ENCODE results near the gene STXBP3.
A peak's percentile ranks its signal among the peaks of the same experiment; 100 is the strongest.

STXBP3 gene

DNA sequence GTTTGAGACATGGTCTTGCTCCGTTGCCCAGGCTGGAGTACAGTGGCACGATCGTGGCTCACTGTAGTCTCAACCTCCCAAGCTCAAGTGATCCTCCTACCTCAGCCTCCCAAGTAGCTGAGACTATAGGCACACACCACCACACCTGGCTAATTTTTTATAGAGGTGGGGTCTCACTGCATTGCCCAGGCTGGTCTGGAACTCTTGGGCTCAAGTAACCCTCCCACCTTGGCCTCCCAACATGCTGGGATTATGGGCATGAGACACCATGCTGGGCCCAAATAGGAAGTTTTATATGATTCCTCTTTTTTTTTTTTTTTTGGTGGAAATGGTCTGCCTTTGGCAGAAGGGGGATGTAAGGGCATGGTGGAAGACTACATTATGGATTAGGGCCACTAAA is 39.8 kb upstream of the STXBP3 start:
- no peak for TF ChIP-seq CTCF (IDR thresholded peaks at IDR 0.05; ENCODE audit: low read depth, low read length)
- DNase-seq (ENCODE audit: low read depth in 2 of 2): no peak
- H3K4me3 ChIP-seq (replicated peaks in 1 of 2; ENCODE audit: low read depth in 2 of 2, low read length in 2 of 2): no peak overlapping the region

DNA sequence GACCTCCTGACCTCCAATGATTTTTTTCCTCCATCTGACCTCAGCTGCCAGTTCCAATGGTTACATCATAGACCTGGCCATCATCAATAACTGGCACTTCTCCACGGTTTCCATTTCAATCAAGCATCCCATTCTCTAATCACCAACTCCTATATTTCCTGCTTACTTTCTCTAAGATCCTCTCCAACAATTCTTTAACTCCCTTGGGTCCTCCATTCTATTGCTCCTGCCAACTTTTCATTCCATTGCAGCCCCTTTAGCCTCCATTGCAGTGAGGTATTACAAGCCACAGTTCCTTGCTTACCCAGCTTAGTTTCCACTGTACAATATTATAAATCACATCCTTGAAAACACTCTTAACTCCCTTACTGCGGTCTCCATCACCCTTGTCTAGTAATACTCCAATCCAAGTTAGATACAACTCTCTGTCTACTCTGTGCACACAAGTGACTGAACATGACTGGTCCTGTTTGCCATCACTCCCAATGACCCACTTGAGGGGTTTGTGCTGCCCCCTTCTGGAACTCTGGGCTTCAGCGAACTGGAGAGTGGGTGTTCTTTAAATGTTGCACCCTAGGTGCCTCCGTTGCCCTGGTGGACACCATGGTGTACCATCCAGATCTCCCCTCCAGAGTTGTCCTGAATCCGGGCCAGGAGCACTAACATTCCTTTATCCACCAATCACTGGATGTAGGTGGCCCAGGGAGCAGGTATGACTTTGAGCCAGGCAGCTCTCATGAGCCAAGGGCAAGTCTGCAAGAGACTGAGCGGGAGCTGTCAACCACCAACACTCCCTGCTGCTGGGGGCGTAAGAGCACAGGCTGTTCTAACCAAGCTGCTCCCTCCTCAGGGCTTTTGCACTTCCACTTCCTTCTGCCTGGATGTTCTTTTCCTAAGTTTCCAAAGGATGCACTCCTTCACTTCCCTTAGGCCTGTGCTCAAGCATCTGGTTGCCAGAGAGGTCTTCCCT is 37.5 kb upstream of the STXBP3 start:
- no peak overlapping the region for H3K4me3 ChIP-seq (replicated peaks in 1 of 2; ENCODE audit: low read depth in 2 of 2, low read length in 2 of 2)
- peak; percentile 1 for TF ChIP-seq CTCF (IDR thresholded peaks at IDR 0.05; ENCODE audit: low read depth, low read length)
- DNase-seq (ENCODE audit: low read depth in 2 of 2): peak; percentile 38 to 67

DNA sequence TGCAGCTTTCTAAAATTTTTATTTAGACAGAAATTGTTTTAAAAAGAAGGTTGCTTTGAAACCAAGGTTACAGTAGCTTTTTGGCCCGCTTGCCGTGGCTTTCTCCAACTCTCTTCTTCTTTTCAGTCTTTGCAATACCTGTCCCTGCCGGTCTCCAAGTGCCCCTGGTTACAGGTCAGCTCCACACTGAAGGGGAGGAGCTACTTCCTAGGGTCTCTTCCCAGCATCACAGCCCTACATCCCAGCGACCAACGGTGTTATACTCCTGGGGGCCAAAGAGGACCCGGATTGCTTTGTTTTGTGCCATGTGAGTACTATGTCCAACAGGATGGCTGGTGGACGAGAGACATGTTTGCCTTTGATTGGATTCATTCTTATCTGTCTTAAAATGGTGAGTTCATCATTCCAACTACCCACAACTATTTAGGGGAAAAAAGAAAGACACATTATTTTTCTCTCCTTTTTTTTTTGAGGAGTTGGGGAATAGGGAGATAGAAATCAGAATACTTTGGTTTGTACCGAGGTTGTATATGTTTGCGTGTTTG is 33.8 kb upstream of the STXBP3 start, which contains the start of gene FNDC7:
Gene FNDC7, plus strand, starts transcription at position 303 of the 545 bp plus-strand sequence. Its CDS starts 26 bp downstream, at position 329.
- no peak within 1 kb of the TSS for H3K4me3 ChIP-seq (replicated peaks in 1 of 2; ENCODE audit: low read depth in 2 of 2, low read length in 2 of 2)
- no peak for DNase-seq (ENCODE audit: low read depth in 2 of 2)
- TF ChIP-seq CTCF (IDR thresholded peaks at IDR 0.05; ENCODE audit: low read depth, low read length): no peak

- H3K4me3 ChIP-seq (replicated peaks in 1 of 2; ENCODE audit: low read depth in 2 of 2, low read length in 2 of 2): no peak overlapping the region
- peak in 1 of 2 donors; percentile 34 for DNase-seq (ENCODE audit: low read depth in 2 of 2)
- no peak for TF ChIP-seq CTCF (IDR thresholded peaks at IDR 0.05; ENCODE audit: low read depth, low read length)
Observed at GRCh38 chr1:108715932-108716331, 30.5 kb upstream of the STXBP3 start.

GRCh38 chr1:108716437-108717230 is 29.8 kb upstream of the STXBP3 start:
- no peak for TF ChIP-seq CTCF (IDR thresholded peaks at IDR 0.05; ENCODE audit: low read depth, low read length)
- no peak overlapping the region for H3K4me3 ChIP-seq (replicated peaks in 1 of 2; ENCODE audit: low read depth in 2 of 2, low read length in 2 of 2)

DNA sequence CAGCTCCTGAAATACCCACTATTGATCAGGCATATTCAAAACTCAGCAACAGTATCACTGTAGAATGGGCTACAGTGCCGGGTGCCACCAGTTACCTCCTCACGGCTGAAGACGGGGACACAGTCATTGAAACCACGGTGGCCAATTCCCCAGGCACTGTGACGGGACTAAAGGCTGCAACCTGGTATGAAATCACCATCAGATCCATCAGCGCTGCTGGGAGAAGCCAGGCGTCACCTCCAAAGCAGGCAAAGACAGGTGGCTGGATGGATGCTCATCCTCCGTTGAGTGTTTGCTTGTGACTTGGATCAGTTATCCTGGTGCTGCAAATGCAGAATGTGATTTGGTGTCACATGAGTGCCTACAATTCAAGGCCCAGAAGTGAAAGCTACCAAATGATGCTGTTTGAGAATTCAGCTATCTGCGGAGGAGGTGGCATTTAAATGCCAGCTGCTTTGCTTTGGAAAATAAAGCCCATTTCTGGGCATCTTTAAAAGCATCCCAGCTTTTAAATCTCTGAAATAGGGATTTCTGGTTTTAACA is 28.6 kb upstream of the STXBP3 start:
- no peak for DNase-seq (ENCODE audit: low read depth in 2 of 2)
- TF ChIP-seq CTCF (IDR thresholded peaks at IDR 0.05; ENCODE audit: low read depth, low read length): no peak
- no peak overlapping the region for H3K4me3 ChIP-seq (replicated peaks in 1 of 2; ENCODE audit: low read depth in 2 of 2, low read length in 2 of 2)

More at GRCh38 chr1:108716437-108717230, 29.8 kb upstream of the STXBP3 start:
- DNase-seq (ENCODE audit: low read depth in 2 of 2): peak in 1 of 2 donors; percentile 42
